PC-9 (cell line): ENCODE results near the gene TSPAN17.

Experiments
- CTCF ChIP-seq: fragments of 200-600 bp; sonication (generic); conservative IDR thresholded peaks from 2 replicates; pipeline ENCODE4 v1.6.1; 2017; ENCODE audit warnings: mixed run types, antibody characterized with exemption, mild to moderate bottlenecking, moderate library complexity
- EZH2 ChIP-seq: fragments of 200-600 bp; sonication (generic); IDR thresholded peaks from 2 replicates; pipeline ENCODE4 v1.8.0; 2017; ENCODE audit warnings: antibody characterized with exemption, low read depth

- TF ChIP-seq CTCF (no peak), EZH2 (no peak)
These were observed 16.3 kb downstream of the TSPAN17 start for GRCh38 chr5:176663566-176663965.
